Measurements from ENCODE around the gene SENP8.

Gene SENP8

DNA sequence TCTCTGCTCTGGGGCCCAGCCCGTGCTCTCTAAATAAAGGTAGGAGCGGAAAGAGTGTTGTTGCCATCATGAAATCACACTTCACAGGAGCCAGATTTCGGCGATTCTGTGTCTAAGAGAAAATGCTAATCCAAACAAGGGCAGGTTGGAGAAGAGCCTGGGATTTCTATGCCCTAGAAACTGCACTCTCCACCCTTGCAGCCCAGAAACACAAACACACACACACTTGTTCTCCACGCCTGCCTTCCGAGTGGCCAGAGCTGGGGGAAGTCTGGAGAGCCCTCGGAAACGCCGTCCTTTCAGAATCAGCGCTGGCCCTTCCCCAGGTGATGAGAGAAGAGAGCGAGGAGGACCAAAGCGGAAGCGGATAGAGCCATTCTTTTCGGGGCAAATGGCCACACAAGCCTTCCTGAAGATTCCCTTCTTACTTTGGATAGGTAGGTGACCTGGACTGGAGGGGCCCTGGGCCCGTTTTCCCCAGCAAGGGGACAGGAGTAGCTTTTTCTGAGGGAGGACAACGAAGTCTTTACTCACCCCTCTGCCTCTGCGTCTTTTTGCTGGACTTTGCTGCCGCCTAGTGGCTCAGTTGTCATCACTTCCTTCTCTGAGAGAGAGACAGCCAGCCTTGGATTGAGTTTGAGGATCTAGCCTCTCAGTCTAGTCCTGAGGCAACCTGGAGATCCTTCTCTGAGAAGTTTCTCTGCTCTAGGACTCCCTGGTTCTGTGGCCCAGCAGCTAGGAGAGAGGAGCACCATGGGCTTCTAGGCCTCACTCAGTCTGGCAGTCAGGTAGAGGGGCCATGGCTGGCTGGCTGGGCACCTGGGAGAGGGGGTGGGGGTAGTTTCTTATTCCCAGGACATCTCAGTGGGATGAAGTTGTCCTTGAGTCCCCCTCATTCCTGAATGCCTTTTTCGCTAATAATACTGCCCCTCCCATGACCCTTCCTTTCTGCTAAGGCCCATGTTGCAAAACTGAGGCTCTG, 37.7 kb downstream of the SENP8 start:
- peak overlapping the region; percentile 86 for H3K27ac ChIP-seq (ENCODE audit: low read length)
- H3K36me3 ChIP-seq (ENCODE audit: control insufficient read depth in 2 of 2, insufficient read depth in 2 of 2, low read length in 2 of 2), result no peaks in the 10 kb centered on the region
- peak overlapping the region; percentile 71 to 83 for H3K9ac ChIP-seq (ENCODE audit: low read length in 2 of 2)
- H3K4me1 ChIP-seq (ENCODE audit: control insufficient read depth, insufficient read depth, low read length), result peaks cover 26% of the 10 kb centered on the region
- H3K4me3 ChIP-seq (ENCODE audit: low read length in 2 of 2), result peak overlapping the region; percentile 75 to 81
- no peaks in the 10 kb centered on the region for H3K27me3 ChIP-seq (ENCODE audit: control insufficient read depth in 1 of 2, insufficient read depth in 2 of 2, low read length in 2 of 2)
- no peaks in the 10 kb centered on the region for H3K9me3 ChIP-seq (ENCODE audit: control insufficient read depth in 2 of 2, low read length in 2 of 2)

DNA sequence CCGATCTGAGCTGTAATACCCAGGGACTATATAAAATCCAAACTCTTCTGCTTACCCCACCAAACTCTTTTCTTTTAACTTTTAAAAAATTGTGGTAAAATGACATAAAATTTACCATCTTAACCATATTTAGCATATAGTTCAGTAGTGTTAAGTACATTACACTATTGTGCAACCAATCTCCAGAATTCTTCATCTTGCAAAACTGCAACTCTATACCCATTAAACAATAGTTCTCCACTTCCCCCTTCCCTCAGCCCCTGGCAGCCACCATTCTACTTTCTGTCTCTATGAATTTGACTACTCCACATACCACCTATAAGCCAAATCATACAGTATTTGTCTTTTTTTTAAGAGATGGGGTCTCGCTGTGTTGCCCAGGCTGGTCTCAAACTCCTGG, 38.7 kb downstream of the SENP8 start:
- no peak overlapping the region for H3K4me3 ChIP-seq (ENCODE audit: low read length in 2 of 2)
- peaks cover 30% of the 10 kb centered on the region for H3K4me1 ChIP-seq (ENCODE audit: control insufficient read depth, insufficient read depth, low read length)
- no peak overlapping the region for H3K27ac ChIP-seq (ENCODE audit: low read length)
- H3K36me3 ChIP-seq (ENCODE audit: control insufficient read depth in 2 of 2, insufficient read depth in 2 of 2, low read length in 2 of 2), result no peaks in the 10 kb centered on the region
- H3K27me3 ChIP-seq (ENCODE audit: control insufficient read depth in 1 of 2, insufficient read depth in 2 of 2, low read length in 2 of 2), result no peaks in the 10 kb centered on the region
- no peak overlapping the region for H3K9ac ChIP-seq (ENCODE audit: low read length in 2 of 2)
- no peaks in the 10 kb centered on the region for H3K9me3 ChIP-seq (ENCODE audit: control insufficient read depth in 2 of 2, low read length in 2 of 2)

DNA sequence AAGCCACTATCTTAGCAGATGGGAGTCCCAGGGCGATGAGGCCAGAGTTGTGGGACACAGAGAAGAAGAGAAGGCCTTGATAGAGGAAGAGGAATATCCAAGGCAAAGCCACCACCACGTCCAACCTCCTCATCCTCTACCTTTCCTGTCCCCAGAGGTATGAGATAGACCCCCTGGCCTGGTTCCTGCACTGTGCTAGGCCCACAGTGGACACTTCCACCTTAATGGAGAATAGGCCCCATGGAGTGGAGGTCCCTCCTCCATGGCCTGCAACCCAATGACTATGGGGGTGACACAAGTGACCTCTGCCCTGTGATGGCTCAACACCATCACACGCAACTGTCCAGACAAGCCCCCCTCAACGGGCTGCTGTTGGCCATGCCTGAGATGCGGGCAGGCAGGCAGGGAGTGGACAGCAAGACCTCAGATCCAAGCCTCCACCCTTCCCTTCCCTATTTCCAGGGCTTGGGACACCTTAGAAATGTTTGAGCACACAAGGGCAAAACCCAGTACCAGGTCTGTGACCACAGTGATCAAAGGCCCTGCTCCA, 42.6 kb downstream of the SENP8 start:
- Histone ChIP-seq H3K4me3 (ENCODE audit: low read length in 2 of 2) (no peak overlapping the region), H3K36me3 (ENCODE audit: control insufficient read depth in 2 of 2, insufficient read depth in 2 of 2, low read length in 2 of 2) (no peaks in the 10 kb centered on the region), H3K27me3 (ENCODE audit: control insufficient read depth in 1 of 2, insufficient read depth in 2 of 2, low read length in 2 of 2) (no peaks in the 10 kb centered on the region), H3K9ac (ENCODE audit: low read length in 2 of 2) (no peak overlapping the region), H3K27ac (ENCODE audit: low read length) (peak overlapping the region; percentile 53), H3K4me1 (ENCODE audit: control insufficient read depth, insufficient read depth, low read length) (peaks cover 8% of the 10 kb centered on the region), H3K9me3 (ENCODE audit: control insufficient read depth in 2 of 2, low read length in 2 of 2) (no peaks in the 10 kb centered on the region)

DNA sequence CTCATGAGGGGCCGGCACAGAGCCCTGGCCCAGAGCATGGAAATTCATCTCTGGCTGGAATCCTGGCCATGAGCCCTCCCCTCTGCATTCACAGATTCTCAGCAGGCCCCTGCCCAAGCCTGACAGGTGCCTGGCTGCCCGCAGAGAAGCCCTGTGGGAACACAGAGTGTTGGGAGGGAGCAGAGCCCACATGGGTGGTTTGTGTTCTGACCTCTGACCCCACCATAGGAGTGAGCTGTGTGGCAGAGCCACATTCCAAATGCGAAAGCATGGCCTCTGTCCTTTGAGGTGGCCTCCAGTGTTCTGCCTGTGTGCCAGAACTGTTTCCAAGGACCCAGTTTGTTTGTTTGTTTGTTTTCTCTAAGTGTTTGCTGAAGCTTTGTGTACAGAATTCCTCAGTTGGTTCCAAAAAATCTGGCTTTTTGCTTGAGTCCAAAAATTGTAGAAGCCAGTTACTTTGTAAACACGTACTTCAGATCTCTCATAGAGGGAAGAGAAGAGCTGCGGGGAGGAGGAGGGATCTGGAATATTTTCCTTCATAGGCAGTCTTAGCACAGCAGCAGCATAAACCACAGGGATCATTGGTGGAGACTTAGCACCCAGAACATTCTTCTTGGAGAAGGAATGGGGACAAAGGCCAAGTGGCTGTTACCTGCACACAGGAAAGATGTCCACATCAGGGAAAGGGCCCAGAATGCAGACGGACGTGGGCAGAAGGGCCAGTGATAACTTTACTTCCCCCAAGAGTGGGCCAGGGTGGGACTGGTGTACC, 43.3 kb downstream of the SENP8 start:
- H3K9me3 ChIP-seq (ENCODE audit: control insufficient read depth in 2 of 2, low read length in 2 of 2), result no peaks in the 10 kb centered on the region
- no peaks in the 10 kb centered on the region for H3K36me3 ChIP-seq (ENCODE audit: control insufficient read depth in 2 of 2, insufficient read depth in 2 of 2, low read length in 2 of 2)
- peak overlapping the region in 1 of 2 donors; percentile 36 for H3K9ac ChIP-seq (ENCODE audit: low read length in 2 of 2)
- no peak overlapping the region for H3K4me3 ChIP-seq (ENCODE audit: low read length in 2 of 2)
- H3K4me1 ChIP-seq (ENCODE audit: control insufficient read depth, insufficient read depth, low read length), result peaks cover 4% of the 10 kb centered on the region
- peaks cover 0 to 2% of the 10 kb centered on the region in 2 donors for H3K27me3 ChIP-seq (ENCODE audit: control insufficient read depth in 1 of 2, insufficient read depth in 2 of 2, low read length in 2 of 2)
- peak overlapping the region; percentile 53 for H3K27ac ChIP-seq (ENCODE audit: low read length)

DNA sequence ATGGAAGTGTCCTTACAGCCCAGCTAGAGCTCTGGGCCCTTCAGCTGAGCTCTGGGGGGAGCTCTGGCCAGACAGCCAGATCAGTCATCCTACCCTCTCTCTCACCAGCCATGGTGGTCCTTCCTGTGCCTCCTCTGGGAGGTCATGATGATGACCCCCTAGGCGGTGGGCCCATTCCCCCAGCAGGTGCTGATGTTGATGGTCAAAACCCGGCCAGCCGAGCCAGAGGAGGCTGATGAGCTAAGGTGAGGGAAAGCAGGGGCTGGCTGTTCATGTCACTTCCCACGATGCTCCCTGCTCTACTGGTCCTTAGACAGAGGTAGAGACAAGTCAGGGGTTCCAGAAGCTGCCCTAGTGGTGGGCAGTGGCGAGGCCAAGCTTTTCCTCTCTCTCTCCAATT, 44.4 kb downstream of the SENP8 start:
- H3K4me1 ChIP-seq (ENCODE audit: control insufficient read depth, insufficient read depth, low read length), result peaks cover 4% of the 10 kb centered on the region
- no peak overlapping the region for H3K27ac ChIP-seq (ENCODE audit: low read length)
- H3K4me3 ChIP-seq (ENCODE audit: low read length in 2 of 2), result no peak overlapping the region
- H3K36me3 ChIP-seq (ENCODE audit: control insufficient read depth in 2 of 2, insufficient read depth in 2 of 2, low read length in 2 of 2), result no peaks in the 10 kb centered on the region
- no peaks in the 10 kb centered on the region for H3K9me3 ChIP-seq (ENCODE audit: control insufficient read depth in 2 of 2, low read length in 2 of 2)
- H3K27me3 ChIP-seq (ENCODE audit: control insufficient read depth in 1 of 2, insufficient read depth in 2 of 2, low read length in 2 of 2), result peaks cover 0 to 6% of the 10 kb centered on the region in 2 donors
- H3K9ac ChIP-seq (ENCODE audit: low read length in 2 of 2), result no peak overlapping the region

DNA sequence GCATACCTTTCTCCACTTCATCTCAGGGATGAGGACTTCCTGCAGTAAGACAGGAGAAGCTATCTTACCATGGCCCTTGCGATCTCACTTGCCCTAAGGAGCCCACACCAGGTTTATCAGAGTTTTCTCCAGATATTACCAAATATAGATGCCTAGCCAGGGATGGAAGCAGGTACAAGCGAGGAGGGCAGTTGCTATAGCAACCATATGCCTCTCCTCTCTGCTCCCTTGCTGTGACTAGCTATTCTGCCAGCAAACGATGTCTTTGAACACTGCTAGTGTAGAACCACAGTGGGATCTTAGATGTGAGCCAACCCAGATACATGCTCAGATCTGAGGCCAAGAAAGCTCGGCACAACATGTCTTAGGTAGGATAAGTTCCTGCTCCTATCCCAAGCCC, 45.5 kb downstream of the SENP8 start:
- Histone ChIP-seq H3K4me3 (ENCODE audit: low read length in 2 of 2) (no peak overlapping the region), H3K9me3 (ENCODE audit: control insufficient read depth in 2 of 2, low read length in 2 of 2) (no peaks in the 10 kb centered on the region), H3K27ac (ENCODE audit: low read length) (no peak overlapping the region), H3K27me3 (ENCODE audit: control insufficient read depth in 1 of 2, insufficient read depth in 2 of 2, low read length in 2 of 2) (peaks cover 0 to 6% of the 10 kb centered on the region in 2 donors), H3K4me1 (ENCODE audit: control insufficient read depth, insufficient read depth, low read length) (peaks cover 4% of the 10 kb centered on the region), H3K36me3 (ENCODE audit: control insufficient read depth in 2 of 2, insufficient read depth in 2 of 2, low read length in 2 of 2) (no peaks in the 10 kb centered on the region), H3K9ac (ENCODE audit: low read length in 2 of 2) (no peak overlapping the region)

DNA sequence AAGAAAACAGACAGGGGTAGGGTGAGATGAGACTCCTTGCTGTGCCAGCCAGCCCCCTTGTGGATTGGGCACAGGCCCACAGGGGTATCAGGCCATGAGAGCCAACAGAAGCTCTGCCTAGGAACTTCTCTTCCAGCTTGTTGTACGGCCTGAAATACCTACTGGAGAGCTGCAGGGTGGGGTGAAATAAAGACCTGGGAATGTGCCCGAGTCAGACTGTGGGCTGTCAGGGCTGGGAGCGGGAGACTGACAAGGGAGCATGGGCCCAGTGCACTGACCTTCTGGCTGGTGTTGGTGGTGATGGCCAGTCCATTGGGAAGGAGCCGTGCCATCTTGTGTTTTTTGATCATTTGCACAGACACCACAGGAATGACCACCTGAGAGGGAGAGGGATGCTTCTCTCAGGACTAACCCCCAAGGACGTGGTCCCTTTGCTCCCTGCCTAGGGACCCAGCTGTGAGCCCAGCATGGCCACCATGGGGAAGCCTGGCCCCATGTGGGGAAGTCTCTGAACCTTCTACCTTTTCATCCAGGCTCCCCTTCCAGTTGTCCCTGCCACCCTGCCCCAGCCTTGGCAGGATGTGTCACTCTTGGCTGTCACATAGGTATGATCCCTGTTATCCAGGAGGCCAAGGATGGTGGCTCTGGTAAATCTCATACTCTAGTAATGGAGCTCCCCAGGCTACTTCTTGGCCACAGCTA, 48.7 kb downstream of the SENP8 start:
- H3K9me3 ChIP-seq (ENCODE audit: control insufficient read depth in 2 of 2, low read length in 2 of 2), result no peaks in the 10 kb centered on the region
- H3K9ac ChIP-seq (ENCODE audit: low read length in 2 of 2), result no peak overlapping the region
- H3K27ac ChIP-seq (ENCODE audit: low read length), result no peak overlapping the region
- peaks cover 0 to 6% of the 10 kb centered on the region in 2 donors for H3K27me3 ChIP-seq (ENCODE audit: control insufficient read depth in 1 of 2, insufficient read depth in 2 of 2, low read length in 2 of 2)
- H3K36me3 ChIP-seq (ENCODE audit: control insufficient read depth in 2 of 2, insufficient read depth in 2 of 2, low read length in 2 of 2), result no peaks in the 10 kb centered on the region
- H3K4me1 ChIP-seq (ENCODE audit: control insufficient read depth, insufficient read depth, low read length), result no peaks in the 10 kb centered on the region
- H3K4me3 ChIP-seq (ENCODE audit: low read length in 2 of 2), result no peak overlapping the region

DNA sequence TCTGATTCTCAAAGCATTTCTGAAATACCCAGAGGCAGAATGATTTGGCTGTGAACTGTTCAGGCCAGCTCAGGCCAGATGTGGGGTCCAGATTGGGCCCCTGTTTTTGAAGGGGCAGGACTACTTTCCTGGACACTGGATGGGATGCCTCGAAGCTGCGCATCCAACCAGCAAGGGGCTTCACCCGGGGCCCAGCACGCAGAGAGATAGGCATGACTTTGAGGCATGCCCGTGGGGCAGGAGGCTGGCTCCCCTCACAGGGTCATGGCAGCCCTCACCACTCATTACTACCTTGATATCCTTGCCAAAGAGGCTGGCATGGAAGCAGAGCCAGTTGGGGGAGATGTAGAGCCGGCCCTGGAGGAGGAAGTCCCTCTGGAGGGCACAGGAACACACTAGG, 49.2 kb downstream of the SENP8 start:
- no peak overlapping the region for H3K4me3 ChIP-seq (ENCODE audit: low read length in 2 of 2)
- H3K27ac ChIP-seq (ENCODE audit: low read length), result no peak overlapping the region
- H3K9me3 ChIP-seq (ENCODE audit: control insufficient read depth in 2 of 2, low read length in 2 of 2), result no peaks in the 10 kb centered on the region
- no peak overlapping the region for H3K9ac ChIP-seq (ENCODE audit: low read length in 2 of 2)
- H3K4me1 ChIP-seq (ENCODE audit: control insufficient read depth, insufficient read depth, low read length), result no peaks in the 10 kb centered on the region
- no peaks in the 10 kb centered on the region for H3K36me3 ChIP-seq (ENCODE audit: control insufficient read depth in 2 of 2, insufficient read depth in 2 of 2, low read length in 2 of 2)
- peaks cover 0 to 6% of the 10 kb centered on the region in 2 donors for H3K27me3 ChIP-seq (ENCODE audit: control insufficient read depth in 1 of 2, insufficient read depth in 2 of 2, low read length in 2 of 2)

DNA sequence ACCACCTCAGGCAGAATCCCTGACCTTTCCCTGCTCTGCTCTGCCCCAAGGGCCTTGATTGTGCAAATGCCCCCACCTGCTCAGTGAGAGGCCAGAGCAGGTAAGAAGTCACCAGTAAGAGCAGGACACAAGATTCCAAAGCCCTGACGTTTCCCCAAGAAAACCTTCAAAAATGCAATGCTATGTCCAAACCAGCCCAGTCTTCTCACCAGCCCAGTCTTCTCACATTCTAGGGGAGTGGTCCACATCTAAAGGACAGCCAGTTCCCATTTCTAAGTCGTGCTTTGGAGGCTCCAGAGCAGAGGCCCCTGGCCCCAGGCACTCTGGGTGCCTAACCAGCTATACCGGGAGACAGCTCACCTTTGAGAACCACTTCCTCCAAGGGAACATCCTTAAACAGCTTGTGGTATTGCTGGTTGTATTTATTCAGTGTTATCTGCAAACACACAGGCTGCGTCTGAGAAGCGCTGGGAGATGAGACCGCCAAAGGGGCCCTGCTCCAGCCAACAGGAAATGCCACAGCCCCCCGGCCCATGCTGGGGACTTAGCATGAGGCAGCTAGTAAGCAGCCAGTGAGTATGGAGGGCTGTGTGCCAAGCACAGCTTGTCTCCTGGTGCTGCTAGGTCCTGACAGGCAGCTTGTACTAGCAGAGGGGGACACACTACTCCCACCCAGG, 50.1 kb downstream of the SENP8 start:
- Histone ChIP-seq H3K27me3 (ENCODE audit: control insufficient read depth in 1 of 2, insufficient read depth in 2 of 2, low read length in 2 of 2) (peaks cover 0 to 6% of the 10 kb centered on the region in 2 donors), H3K4me1 (ENCODE audit: control insufficient read depth, insufficient read depth, low read length) (no peaks in the 10 kb centered on the region), H3K9ac (ENCODE audit: low read length in 2 of 2) (no peak overlapping the region), H3K27ac (ENCODE audit: low read length) (no peak overlapping the region), H3K36me3 (ENCODE audit: control insufficient read depth in 2 of 2, insufficient read depth in 2 of 2, low read length in 2 of 2) (no peaks in the 10 kb centered on the region), H3K9me3 (ENCODE audit: control insufficient read depth in 2 of 2, low read length in 2 of 2) (no peaks in the 10 kb centered on the region), H3K4me3 (ENCODE audit: low read length in 2 of 2) (no peak overlapping the region)

DNA sequence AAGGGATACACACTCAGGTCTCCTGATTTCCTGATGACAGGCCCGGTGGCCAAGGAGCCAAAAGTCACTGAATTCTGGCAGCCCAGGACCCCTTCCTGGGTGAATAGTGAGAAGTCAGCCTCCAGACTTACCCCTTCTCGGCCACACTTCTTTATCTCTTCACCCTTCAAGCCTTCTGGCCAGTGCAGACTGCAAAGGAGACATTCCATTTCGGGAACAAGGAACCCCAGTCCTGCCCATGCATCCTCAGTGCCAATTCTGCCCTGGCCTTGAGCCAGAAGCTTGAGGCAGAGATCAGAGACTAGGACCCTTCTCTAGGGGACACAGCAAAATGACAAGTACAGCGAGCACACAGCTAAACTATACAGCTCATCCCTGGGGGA, 50.6 kb downstream of the SENP8 start:
- no peaks in the 10 kb centered on the region for H3K4me1 ChIP-seq (ENCODE audit: control insufficient read depth, insufficient read depth, low read length)
- H3K27ac ChIP-seq (ENCODE audit: low read length), result no peak overlapping the region
- no peaks in the 10 kb centered on the region for H3K9me3 ChIP-seq (ENCODE audit: control insufficient read depth in 2 of 2, low read length in 2 of 2)
- H3K4me3 ChIP-seq (ENCODE audit: low read length in 2 of 2), result no peak overlapping the region
- peaks cover 0 to 6% of the 10 kb centered on the region in 2 donors for H3K27me3 ChIP-seq (ENCODE audit: control insufficient read depth in 1 of 2, insufficient read depth in 2 of 2, low read length in 2 of 2)
- no peak overlapping the region for H3K9ac ChIP-seq (ENCODE audit: low read length in 2 of 2)
- H3K36me3 ChIP-seq (ENCODE audit: control insufficient read depth in 2 of 2, insufficient read depth in 2 of 2, low read length in 2 of 2), result no peaks in the 10 kb centered on the region
